GM12892 (cell line): Measurements from ENCODE around the gene MGAT3.

Experiments used
- POLR2A ChIP-seq: IDR thresholded peaks from 2 replicates; pipeline ENCODE4 v1.6.1; 2011; ENCODE audit warnings: low read depth, low read length, control low read depth
- POLR2AphosphoS5 ChIP-seq: IDR thresholded peaks from 2 replicates; pipeline ENCODE4 v1.6.1; 2011; ENCODE audit warnings: low read depth, low read length, control low read depth
- TAF1 ChIP-seq: IDR thresholded peaks from 2 replicates; pipeline ENCODE4 v1.6.1; 2011; ENCODE audit warnings: low read depth, mild to moderate bottlenecking, control low read depth, low read length, borderline replicate concordance

- TF ChIP-seq POLR2AphosphoS5 (no peak), POLR2A (no peak), TAF1 (no peak)
Observed at GRCh38 chr22:39475902-39476301, 19.1 kb downstream of the MGAT3 start.
